ENCODE results near the gene SLC38A10. TPM values are rescaled to one million over a fixed set of nuclear protein-coding genes. Genes with fewer than 3 reads are reported as not detected.

The SLC38A10 gene
- polyA plus RNA-seq, 2 donors: 22.9 to 40.5 TPM

DNA sequence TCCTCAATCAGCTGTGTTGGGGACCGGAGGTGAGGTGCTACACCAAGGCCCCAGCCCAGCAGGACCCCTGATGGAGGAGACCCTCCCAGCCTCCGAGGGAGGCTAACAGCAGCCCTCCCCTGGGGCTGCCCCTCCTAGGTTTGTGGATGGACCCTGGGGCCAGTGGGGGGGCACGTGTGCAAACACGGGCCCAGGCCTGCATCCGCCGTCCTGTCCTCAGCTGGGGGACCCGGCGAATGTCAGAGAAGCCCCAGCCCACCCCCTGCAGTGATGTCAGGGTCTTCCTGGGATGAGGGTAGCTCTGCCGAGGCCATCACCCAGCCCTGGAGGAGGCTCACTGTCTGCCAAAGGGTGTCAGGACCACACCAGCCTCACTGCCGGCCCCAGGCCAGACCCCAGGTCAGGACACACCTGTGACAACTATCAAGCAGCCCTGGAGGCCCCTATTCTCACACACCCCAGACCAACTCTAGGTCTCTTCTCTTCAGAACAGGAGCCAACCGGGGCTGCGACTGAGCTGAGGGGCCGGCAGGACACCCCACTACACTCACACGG is 99.1 kb downstream of the SLC38A10 start:
- no peak overlapping the region for H3K4me3 ChIP-seq (ENCODE audit: low read depth in 1 of 2, low read length in 2 of 2)
- no peak overlapping the region for H3K27ac ChIP-seq (ENCODE audit: low read depth in 2 of 2, low read length in 1 of 2)
- no peaks in the 10 kb centered on the region for H3K9me3 ChIP-seq (ENCODE audit: control insufficient read depth in 2 of 2, insufficient read depth in 1 of 2, low read depth in 1 of 2, low read length in 1 of 2)
- no peaks in the 10 kb centered on the region for H3K27me3 ChIP-seq (ENCODE audit: control insufficient read depth in 1 of 2, insufficient read depth in 2 of 2, low read length in 2 of 2)
- H3K4me1 ChIP-seq (ENCODE audit: control insufficient read depth in 2 of 2, insufficient read depth in 2 of 2, low read length in 1 of 2): peaks cover 0 to 4% of the 10 kb centered on the region in 2 donors
- peaks cover 0 to 16% of the 10 kb centered on the region in 2 donors for H3K36me3 ChIP-seq (ENCODE audit: control insufficient read depth in 2 of 2, insufficient read depth in 2 of 2, low read length in 1 of 2)
- WGBS, 2 donors: 90 to 97% methylated on average over 14 of the region's 14 CpGs

Other genes with a start within 250 kb of the SLC38A10 start
- not detected for gene PVALEF, start 129.8 kb downstream of the SLC38A10 start, polyA plus RNA-seq
- 1 to 10 TPM; 1.1 to 1.2 TPM for gene AATK, start 129.1 kb downstream of the SLC38A10 start, polyA plus RNA-seq
- 1 to 10 TPM; 5.2 to 8.7 TPM for gene CEP131, start 72.3 kb downstream of the SLC38A10 start, polyA plus RNA-seq
- gene TEPSIN, start 56.3 kb downstream of the SLC38A10 start, polyA plus RNA-seq: 10 to 100 TPM; 21.6 to 40.3 TPM
- gene NDUFAF8, start 56.0 kb downstream of the SLC38A10 start, polyA plus RNA-seq: 10 to 100 TPM; 34.0 to 37.1 TPM
- 1 to 10 TPM; 3.0 to 9.1 TPM for gene BAHCC1, start 100.2 kb upstream of the SLC38A10 start, polyA plus RNA-seq
- 1,000 to 10,000 TPM; 1,763 to 5,708 TPM for gene ACTG1, start 217.5 kb upstream of the SLC38A10 start, polyA plus RNA-seq
- 1 to 10 TPM in 1 of 2 donors, under 1 TPM in 1; 0.54 to 2.0 TPM for gene FSCN2, start 233.1 kb upstream of the SLC38A10 start, polyA plus RNA-seq

All from esophagus (tissue), 2 donors.